IPS DF 4.7 (cell line): ENCODE measurements around the gene ZSCAN5A.
A peak's percentile ranks its signal among the peaks of the same experiment; 100 is the strongest.
"Not testable (repeated sequence)": the region's sequence is repeated elsewhere in the genome, so short reads cannot be mapped to it uniquely, and the experiment has no call there.

Experiments
- DNase-seq: peaks from one replicate; pipeline ENCODE4 v3.0.0-alpha.2; 2013; ENCODE audit warnings: low spot score; ENCODE audit errors: extremely low read depth

The ZSCAN5A gene

GRCh38 chr19:56272161-56272798 lies 42.4 kb downstream of the ZSCAN5A start, which contains the start of gene EDDM13:
EDDM13 (plus strand) TSS chr19:56272748; CDS start chr19:56272835, 87 bp downstream.
- DNase-seq = no peak

DNA sequence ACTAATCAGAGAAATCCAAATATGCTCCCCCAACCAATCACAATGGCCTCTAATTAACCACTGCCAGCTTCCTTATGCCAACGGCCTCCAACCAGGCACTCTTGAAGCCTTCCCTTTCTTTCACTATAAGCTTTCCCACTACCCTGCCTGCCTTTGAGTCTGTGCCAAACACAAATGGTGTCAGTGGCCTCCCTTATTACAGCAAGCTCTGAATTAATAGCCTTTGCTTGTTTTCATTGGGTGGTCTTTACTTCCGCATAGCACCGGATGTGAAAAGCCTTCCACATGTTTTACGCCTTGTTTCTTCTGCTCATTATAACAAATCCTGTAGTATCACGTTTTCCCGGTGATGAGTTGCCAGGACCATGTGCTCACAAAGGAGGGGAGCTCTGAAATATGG lies 43.5 kb downstream of the ZSCAN5A start:
- DNase-seq = no peak

DNA sequence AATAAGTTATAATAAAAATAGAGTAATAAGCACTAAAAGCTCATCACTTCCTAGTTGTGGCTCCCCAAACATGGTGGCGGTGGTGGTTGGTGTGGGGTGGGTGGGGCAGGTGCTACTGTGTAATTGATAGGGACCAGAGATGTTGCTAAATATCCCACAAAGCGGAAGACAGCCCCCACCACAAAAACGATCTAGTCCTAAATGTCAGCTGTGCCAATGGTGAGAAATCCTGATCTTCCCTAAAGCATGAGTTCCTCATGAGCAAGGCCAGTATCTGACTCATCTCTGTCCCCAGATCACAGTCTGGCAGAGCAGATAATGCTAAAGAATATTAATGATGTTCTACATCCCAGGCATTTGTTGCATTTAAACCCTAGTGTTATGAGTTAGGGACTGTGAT lies 44.0 kb downstream of the ZSCAN5A start:
- no peak for DNase-seq

- DNase-seq = no peak
These were observed 45.3 kb downstream of the ZSCAN5A start for GRCh38 chr19:56269348-56269747.

DNA sequence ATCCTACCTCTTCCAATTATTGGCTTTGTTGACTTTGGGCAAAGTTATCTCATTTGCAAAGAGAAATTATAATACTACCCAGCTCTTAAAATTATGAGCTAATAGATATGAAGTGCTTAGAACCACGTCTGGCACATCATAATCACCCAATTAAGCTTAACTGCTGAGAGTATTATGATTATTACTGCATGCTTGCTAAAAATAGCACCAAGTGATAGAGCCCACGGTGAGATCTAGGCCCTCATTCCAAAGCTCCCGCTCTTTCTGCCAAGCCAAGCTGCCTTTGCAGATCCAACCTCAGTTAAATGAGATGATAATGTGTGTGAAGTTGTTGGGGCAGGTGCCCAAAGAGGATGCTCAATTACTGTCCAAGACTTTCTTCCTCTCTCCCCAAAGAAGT lies 48.6 kb downstream of the ZSCAN5A start:
- no peak for DNase-seq

- no peak for DNase-seq
These were observed 51.3 kb downstream of the ZSCAN5A start for GRCh38 chr19:56263319-56263718.

GRCh38 chr19:56261932-56262331 lies 52.7 kb downstream of the ZSCAN5A start:
- not testable (repeated sequence) for DNase-seq

DNA sequence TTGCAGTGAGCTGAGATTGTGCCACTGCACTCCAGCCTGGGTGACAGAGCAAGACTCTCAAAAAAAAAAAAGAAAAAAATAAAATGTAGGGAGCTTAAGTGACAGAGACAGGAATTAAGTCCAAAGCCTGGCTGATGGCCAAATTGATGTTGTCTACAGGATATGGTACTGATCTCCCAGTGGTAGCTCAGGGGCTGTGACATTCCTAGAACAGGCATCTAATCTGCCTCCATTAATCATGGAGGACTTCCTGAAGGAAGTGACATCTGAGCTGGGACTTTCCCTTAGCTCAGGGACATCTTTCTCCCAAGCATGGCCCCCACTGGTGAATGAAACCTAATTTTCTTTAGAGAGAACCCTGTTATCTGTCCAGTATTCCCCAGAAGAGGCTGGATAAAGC lies 53.5 kb downstream of the ZSCAN5A start:
- DNase-seq = no peak

- DNase-seq = no peak
These were observed 56.4 kb downstream of the ZSCAN5A start for GRCh38 chr19:56258272-56258671.

DNA sequence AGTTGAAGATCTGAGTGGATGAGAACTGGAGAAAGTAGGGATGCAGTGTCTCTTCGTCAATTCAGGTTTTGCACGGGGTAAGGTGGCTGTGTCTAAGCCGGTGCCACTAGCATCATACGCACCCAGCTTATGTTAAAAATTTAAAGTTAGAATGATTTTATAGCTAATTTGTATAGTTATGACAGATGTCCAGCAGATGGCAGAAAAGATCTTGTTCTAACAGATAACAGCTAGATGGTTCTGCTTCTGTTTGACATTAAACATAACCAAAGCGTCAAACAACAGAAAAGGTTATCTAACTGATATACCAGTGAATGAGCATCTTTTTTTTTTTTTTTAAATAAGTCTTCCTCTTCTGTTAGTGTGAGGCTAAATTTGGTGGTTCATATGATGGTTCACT lies 60.9 kb downstream of the ZSCAN5A start:
- no peak for DNase-seq

DNA sequence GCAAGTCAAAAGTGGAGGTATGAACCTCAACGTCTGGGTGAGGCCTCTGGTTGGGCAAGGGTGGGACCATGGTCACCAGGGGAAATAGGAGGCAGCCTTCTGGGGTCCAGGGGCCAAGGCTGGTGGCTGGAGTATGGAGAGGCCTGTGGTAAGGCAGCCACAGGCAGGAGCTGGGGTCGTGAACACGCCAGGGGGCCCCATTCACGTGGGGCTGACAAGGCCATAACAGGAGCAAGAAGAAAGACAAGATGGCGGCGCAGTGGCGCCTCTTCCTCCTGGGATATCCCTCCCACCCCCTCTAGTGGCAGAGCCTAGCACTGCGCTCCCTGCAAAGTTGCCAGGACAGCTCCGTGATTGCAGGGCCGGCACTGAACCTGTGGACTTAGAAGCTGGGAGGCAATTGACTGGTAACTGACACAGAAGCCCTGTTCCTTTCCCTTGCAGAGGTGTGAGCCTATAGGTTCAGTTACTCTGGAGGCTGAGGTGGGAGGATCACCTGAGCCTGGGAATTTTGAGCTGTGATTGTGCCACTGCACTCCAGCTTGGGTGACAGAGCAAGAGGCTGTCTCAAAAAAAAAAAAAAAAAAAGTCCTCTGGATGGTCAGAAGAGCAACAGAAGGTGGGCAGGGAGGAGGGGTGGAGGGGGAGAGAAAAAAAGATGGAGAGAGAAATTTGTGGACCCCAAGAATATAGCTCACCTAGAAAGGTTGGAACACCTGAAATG lies 61.8 kb downstream of the ZSCAN5A start:
- peak; percentile 49 for DNase-seq

DNA sequence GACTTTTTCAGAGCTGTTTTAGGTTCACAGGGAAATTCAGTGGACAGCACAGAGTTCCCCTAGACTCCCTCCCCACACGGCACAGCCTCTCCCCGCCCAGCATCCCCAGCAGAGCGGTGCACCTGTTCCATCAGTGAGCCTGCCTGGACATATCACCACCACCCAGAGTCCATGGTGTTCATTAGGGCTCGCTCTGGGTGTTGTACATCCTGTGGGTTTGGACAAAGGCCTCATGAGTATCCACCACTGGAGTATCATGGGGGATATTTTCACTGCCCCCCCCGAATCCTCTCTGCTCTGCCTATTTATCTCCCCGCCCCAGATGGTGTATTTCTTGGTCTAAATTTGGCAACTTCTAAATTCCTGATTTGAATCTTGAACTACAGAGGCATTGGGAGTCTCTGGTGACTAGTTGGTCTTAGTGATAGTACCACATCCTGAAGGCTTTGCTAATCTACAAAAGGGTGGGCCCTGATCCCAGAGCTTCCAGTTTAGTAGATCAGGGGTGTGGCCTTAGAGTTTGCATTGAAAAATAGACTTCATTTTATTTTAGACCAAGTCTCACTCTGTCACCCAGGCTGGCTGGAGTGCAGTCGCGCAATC lies 65.8 kb downstream of the ZSCAN5A start:
- DNase-seq = not testable (repeated sequence)

- not testable (repeated sequence) for DNase-seq
These were observed 68.9 kb downstream of the ZSCAN5A start for GRCh38 chr19:56245764-56246163.

DNA sequence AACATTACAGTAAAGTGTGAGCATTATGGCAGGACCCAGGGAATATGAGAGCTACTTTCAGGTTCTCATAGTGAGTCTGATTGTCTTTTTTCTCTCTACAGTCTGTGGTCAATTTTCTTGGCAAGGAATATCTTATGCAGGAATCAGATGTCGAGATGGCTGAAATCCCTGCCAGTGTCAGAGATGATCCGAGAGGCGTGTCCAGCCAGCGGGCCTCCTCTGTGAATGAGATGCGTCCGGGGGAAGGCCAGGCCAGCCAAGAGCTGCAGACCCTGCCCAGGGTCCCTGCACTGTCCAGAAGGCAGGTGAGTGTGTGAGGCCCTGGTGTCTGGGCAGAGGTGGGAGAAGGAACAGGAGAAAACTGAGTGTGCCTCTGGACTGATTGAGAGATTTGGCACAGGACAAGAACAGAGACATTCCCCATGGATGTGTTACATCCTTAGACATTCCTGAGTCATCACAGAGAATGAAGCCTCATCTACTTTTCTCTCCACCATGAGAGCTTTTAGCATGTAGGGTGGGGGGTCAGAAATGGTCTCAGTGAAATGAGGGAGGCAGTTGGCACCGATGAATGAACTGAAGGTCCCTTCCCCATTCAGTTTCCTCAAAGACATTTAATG lies 69.4 kb downstream of the ZSCAN5A start:
- DNase-seq = no peak

- no peak for DNase-seq
These were observed 91.2 kb downstream of the ZSCAN5A start for GRCh38 chr19:56223481-56223880.

DNA sequence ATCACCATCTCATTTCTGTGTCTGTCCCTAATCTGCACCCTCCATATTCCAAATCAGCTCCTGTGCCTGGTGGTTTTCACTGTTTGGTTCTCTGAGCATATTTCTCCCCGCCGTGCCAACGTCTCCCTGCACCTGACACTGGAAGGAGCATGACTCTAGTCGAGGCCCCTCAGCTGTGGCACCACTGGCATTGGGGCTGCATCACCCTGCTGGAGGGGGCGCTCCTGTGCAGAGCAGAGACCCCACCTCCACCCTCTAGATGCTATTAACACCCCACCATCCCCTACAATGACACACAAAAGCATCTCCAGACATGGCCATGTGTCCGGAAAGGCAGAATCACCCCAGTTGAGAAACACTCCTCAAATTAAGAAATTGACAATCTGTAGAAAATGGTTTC lies 91.7 kb downstream of the ZSCAN5A start:
- no peak for DNase-seq

- DNase-seq = no peak
These were observed 92.8 kb downstream of the ZSCAN5A start for GRCh38 chr19:56221851-56222250.

DNA sequence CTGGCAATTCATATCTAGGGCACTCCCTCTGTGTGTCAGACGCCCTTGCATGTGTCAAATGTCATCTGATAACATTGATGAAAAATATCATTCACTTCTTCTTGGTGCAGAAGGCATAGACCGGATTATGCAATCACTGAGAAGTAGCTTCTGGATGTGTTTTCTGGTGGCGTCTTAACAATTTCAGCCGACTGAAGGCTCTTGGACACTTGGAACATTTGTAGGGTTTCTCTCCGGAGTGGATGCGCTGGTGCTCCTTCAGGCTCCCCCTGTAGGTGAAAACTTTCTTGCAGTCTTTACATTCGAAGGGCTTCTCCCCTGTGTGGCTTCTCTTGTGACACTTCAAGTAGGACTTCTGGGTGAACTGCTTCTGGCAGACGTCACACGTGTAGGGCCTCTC lies 93.2 kb downstream of the ZSCAN5A start:
- peak; percentile 11 for DNase-seq

DNA sequence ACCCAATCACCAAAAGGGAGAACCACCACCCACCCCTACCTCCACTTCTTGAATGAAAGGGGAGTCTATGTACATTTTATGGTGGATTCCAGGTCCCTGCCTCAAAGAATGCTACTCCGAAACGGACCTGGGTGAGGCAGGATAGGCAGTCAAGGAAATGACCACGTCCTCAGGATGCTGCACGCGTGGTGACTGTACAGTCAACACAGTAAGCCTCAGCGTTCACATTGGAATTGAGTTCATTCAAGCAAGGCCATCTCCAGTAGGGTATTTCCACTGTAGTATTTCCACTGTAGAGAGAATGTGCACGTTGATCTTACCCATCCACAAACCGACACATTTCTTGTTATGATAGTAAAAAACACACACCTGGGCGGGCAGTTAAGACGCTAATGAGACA lies 95.7 kb downstream of the ZSCAN5A start:
- DNase-seq = no peak

DNA sequence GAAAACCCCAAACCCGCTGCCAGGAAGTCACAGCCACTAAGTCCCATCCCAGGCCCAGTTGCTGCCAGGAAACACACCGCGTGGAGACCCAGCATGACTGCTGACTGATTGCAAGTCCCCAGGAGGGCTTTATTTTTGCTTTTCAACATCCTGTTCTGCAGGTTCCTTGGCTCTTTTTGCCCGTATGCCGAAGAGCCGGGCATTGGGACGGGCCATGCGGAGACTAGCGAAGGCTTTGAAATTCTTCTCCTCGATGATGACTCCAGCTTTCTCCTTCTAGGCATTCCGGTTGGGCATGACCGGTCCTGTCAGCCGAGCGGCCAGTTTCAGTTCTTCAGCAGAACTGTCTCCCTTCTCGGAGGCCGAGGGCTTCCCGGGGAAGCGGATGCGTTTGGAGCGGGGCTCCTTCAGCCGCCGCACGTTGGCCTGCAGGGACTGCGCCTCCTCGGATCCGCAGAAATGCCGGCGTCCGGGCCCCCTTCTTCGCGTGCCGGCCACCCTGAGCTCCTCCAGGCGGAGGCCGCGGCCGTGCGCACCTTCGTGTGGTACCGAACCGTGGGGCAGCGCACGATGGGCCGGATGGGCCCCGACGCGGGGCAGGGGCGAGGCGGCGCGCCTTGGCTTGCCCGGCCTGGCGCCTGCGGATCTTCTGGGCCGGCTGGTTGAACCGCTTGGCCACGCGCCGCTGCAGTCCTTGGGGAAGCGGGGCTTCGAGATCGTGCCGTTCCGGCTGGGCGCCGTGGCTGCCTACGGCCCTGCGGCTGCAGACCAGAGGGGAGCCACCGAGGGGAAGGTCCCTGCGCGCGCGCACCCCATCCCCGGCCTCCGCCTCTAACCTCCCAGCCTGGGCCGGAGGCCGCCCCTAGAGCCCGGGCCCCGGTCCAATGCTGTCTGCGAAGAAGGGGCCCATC lies 97.3 kb downstream of the ZSCAN5A start:
- DNase-seq = peak; percentile 30

DNA sequence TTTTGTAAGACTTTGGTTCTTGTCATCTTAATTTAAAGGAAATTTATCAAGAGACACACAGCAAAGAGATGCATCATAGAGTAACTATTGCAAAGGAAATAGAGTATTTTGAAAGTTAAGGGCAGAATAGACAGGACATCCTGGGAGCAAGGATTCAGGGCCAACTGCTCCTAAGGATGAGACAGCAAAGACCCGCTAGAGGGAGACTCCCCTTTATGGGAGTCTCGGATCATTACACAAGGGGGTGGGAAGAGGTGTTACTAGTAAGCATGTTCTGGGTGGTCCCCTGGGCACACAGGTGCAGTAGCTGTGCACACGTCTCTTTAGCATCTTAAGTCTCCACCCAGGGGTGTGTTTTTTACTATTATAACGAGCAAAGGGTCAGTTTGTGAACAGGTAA lies 102.9 kb downstream of the ZSCAN5A start:
- DNase-seq = no peak
